NCI-H446 treated with DMSO at 0.1 percent for 48 hours (cell line): ENCODE measurements around the gene LMO2.

ENCODE experiments used
- DNase-seq: peaks from one replicate; lab custom pipeline; 2025; lab: John Stamatoyannopoulos, UW

Gene LMO2

DNA sequence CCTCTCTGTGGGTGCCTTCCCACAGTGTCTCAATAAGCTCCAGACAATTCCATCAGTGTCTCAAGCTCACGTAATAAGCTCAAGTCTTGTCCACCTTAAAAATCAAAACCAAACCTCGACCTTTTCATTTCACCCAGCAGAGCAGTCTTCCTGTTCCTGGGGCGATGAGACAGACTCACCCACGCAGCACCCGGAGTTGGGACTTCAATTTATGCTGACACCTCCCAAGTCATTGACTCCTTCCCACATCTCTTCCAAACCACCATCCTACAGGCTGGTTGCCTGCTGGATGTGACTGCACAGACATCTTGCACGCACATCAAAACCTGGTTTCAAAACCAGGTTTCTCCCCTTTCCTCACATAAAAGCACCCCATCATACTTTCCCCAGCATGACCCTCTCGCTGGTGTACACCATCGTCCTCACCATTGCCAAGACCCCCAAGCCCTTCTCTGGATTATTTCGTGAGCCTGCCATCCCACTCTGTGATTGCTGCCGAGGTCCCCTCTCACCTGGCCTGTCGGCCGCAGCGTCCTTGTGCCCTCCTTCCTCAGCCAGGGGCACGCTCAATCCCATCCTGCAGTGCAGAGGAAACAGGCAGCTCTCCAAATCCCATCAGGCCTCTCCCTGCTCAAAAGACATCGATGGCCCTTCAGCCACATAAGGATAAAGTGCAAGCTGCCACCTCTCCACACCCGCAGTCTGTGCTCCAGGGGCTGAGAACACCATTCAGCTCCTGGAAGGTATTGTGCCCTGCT is 72.4 kb downstream of the LMO2 start:
- DNase-seq: no peak
